SH-SY5Y (cell line): ENCODE results near the gene MAP2K3.

ENCODE experiments used
- GATA2 ChIP-seq: IDR thresholded peaks from 2 replicates; pipeline ENCODE4 v1.6.1; 2011; ENCODE audit warnings: mild to moderate bottlenecking, low read depth, low read length
- GATA3 ChIP-seq: IDR thresholded peaks from 2 replicates; pipeline ENCODE4 v1.6.1; 2011; ENCODE audit warnings: low read depth, mild to moderate bottlenecking, low read length, moderate library complexity

DNA sequence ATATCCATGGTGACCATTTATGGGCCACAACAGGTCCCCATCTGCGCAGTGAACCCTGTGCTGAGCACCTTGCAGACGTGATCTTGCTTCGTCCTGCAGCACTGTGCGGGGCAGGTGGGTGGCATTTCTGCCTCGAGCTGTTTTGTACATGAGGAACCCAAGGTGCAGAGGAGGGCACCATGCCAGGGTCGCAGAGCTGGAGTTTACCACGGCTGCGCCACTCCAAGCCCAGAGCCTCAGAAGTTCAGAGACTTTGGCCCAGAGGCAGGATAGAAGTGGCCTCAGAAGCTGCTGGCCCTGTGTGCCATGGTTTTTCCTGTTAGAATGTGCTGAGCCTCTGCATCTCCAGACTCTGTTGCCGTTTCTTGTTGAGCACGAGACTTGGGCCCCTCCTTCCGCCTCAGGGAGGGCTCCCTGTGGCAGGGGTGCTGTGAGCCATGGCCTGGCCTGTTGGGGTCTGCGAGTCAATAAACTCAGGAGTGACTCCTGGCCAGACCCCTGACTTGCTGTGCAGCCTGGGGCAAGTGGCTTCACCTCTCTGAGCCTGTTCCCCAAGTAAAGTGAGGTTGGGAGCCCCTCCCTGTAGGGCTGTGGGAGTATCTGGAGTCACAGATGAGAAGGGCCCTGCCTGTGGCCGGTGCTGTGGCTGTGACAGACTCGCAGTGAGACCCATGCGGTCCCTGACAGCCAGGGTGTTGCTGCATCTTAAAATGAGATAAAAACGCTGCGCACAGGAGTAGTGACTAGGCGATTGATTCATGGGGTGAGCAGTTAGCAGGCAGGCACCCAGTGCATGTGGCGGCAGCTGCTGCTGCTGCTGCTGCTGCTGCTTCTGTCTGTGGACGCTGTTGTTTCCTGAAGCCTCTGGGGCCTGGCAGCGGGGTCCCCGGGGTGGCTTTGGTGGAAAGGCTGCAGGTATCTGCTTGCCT is 11.8 kb downstream of the MAP2K3 start:
- TF ChIP-seq GATA2 (no peak), GATA3 (no peak)
